Bronchial epithelial cell (primary cell): ENCODE measurements around the gene APOLD1. TPM values are rescaled to one million over a fixed set of nuclear protein-coding genes. Genes with fewer than 3 reads are reported as not detected.
"Not testable (repeated sequence)": the region's sequence is repeated elsewhere in the genome, so short reads cannot be mapped to it uniquely, and the experiment has no call there.

Experiments
- DNase-seq: peaks from one replicate; pipeline ENCODE4 v3.0.0-alpha.2; 2010; ENCODE audit warnings: low read depth
- FAIRE-seq: peaks from 2 replicates; lab custom pipeline; 2011; peaks lifted over from hg19 to GRCh38; lab: Jason Lieb, UNC
- H3K27me3 ChIP-seq: 2 replicates; pipeline ENCODE4 v1.5.1; 2011; ENCODE audit warnings: low read length; ENCODE audit not compliant: control insufficient read depth, insufficient read depth
- H3K36me3 ChIP-seq: 2 replicates; pipeline ENCODE4 v1.5.1; 2011; ENCODE audit warnings: low read length; ENCODE audit not compliant: control insufficient read depth, insufficient read depth
- H3K4me3 ChIP-seq: 2 replicates; pipeline ENCODE4 v1.5.1; 2011; ENCODE audit warnings: mild to moderate bottlenecking, low read depth, low read length, control low read depth
- total RNA-seq: library from RNA; depleted of rRNA; stranded (reverse); fragments of >200 nt; gene quantifications from 2 replicates; pipeline ENCODE4 v1.2.1, GENCODE V29; 2014
- TF ChIP-seq, protein P1 (sequence below): IDR thresholded peaks from 2 replicates; pipeline ENCODE4 v1.5.1; 2011; ENCODE audit warnings: mild to moderate bottlenecking, moderate library complexity, low read length, control low read depth, inconsistent platforms; ENCODE audit not compliant: insufficient read depth, severe bottlenecking

APOLD1 gene
- total RNA-seq, 1 donor from 2014 or later, result 2.6 TPM

DNA sequence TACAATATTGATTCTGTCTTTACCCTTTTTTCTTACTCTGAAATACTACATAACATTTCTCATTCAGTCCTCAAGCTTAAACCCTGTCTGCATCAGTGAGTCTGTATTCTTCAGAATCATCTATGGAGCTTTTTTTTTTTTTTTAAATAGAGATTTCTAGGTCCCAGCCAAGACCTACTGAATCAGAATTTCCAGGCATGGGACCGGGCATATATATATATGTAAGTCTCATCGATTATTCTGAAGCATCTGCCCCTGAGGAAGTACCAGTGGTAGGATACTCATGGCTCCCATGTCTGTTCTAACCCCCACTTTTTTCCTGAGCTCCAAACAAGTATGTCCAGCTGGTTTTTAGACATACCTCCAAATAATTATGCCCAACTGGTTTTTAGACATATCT is 33.8 kb downstream of the APOLD1 start:
- no peak overlapping the region for H3K4me3 ChIP-seq
- DNase-seq, result no peak
- H3K27me3 ChIP-seq, result no peaks in the 10 kb centered on the region
- peaks cover 10% of the 10 kb centered on the region for H3K36me3 ChIP-seq
- FAIRE-seq, result no peak
- TF ChIP-seq, protein P1, sequence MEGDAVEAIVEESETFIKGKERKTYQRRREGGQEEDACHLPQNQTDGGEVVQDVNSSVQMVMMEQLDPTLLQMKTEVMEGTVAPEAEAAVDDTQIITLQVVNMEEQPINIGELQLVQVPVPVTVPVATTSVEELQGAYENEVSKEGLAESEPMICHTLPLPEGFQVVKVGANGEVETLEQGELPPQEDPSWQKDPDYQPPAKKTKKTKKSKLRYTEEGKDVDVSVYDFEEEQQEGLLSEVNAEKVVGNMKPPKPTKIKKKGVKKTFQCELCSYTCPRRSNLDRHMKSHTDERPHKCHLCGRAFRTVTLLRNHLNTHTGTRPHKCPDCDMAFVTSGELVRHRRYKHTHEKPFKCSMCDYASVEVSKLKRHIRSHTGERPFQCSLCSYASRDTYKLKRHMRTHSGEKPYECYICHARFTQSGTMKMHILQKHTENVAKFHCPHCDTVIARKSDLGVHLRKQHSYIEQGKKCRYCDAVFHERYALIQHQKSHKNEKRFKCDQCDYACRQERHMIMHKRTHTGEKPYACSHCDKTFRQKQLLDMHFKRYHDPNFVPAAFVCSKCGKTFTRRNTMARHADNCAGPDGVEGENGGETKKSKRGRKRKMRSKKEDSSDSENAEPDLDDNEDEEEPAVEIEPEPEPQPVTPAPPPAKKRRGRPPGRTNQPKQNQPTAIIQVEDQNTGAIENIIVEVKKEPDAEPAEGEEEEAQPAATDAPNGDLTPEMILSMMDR, result no peak

DNA sequence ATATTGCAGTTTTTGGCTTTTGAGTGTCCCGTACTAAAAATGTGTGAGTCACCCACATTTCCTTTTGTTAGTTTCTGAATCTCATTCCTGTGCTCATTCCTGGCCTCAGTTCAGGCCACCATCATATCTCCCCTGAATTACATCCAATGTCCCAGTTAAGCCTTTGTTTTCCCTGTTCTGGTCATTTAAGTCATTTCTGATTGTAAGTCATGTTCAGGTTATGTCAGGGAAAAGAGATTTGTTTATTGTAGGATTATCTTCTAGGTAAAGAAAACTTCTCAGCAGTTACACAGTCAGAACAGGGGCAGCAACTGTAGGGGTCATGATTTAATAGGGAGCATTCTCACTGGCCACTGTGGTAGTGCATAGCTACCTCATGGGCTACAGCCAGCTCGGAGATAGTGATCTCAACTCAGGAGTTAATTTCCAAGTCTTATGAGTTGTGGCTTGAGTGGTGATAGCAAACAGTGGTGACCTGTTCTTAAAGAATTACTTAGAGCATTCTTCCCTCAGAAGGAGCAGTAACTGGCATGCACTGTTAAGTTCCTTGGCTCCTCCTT is 34.4 kb downstream of the APOLD1 start:
- TF ChIP-seq, protein P1, result no peak
- FAIRE-seq (peak; percentile 94), DNase-seq (peak; percentile 79)
- no peaks in the 10 kb centered on the region for H3K27me3 ChIP-seq
- H3K36me3 ChIP-seq, result peaks cover 12% of the 10 kb centered on the region
- no peak overlapping the region for H3K4me3 ChIP-seq

DNA sequence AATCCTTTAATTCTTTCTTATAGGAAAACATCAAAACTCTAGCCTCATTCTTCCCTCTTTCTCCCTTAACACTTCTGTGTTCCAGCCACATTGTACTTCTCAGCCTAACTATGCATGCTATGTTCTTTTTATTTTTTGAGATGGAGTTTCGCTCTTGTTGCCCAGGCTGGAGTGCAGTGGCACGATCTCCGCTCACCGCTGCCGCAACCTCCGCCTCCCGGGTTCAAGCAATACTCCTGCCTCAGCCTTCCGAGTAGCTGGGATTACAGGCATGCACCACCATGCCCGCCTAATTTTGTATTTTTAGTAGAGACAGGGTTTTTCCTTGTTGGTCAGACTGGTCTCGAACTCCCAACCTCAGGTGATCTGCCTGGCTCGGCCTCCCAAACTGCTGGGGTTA is 34.9 kb downstream of the APOLD1 start:
- DNase-seq, H3K27me3 ChIP-seq, H3K4me3 ChIP-seq, FAIRE-seq: not testable (repeated sequence)
- peaks cover 12% of the 10 kb centered on the region for H3K36me3 ChIP-seq

DNA sequence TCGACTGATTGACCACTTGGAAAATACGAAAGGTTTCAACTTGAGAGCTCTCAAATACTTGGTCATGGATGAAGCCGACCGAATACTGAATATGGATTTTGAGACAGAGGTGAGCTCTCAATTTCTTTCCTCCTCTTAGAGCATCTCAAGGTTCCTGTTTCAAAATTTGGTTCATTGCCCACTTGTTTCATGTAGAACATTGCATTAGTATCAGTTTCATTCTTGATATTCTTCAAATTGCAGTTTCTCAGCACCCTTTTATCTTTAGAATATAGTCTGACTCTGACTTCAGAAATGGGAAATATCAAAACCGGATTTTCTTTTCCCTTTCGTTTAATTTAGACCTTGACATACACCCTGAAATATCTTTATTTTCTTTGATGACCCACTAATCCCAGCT is 36.5 kb downstream of the APOLD1 start:
- Histone ChIP-seq H3K36me3 (peaks cover 15% of the 10 kb centered on the region), H3K4me3 (no peak overlapping the region), H3K27me3 (no peaks in the 10 kb centered on the region)
- FAIRE-seq (no peak), DNase-seq (no peak)
- TF ChIP-seq, protein P1, result no peak

DNA sequence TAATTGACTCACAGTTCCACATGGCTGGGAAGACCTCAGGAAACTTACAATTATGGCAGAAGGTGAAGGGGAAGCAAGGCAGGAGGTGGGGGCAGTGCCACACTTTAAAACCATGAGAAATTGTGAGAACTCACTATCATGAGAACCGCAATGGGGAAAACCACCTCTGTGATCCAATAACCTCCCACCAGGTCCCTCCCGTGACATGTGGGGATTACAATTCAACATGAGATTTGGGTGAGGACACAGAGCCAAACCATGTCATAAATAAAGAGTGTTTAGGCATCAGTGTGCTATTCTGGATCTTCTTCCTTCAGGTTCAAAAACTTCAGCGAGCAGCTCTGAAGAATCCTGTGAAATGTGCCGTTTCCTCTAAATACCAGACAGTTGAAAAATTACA is 37.4 kb downstream of the APOLD1 start:
- Histone ChIP-seq H3K27me3 (no peaks in the 10 kb centered on the region), H3K36me3 (peaks cover 20% of the 10 kb centered on the region), H3K4me3 (no peak overlapping the region)
- no peak for DNase-seq
- TF ChIP-seq, protein P1, result no peak
- FAIRE-seq, result no peak

DNA sequence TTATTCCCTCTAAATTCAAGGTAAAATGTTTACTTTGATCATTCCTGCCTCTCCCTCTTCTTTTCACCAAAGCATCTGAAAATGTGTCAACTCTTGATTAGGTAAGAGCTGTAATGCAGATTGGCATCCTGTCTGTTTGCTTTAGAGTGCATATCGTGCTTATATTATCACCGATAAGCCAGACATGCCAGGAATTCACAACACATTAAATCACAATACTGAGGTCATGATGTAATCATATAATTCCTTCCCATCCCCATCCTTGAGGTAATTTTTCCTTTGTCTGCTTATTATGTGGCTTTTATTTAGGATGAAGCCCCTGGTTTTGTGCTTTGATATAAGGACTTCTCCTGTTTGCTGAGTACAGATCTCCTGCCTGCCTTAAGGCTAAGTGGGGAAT is 37.8 kb downstream of the APOLD1 start:
- TF ChIP-seq, protein P1, result no peak
- Histone ChIP-seq H3K27me3 (no peaks in the 10 kb centered on the region), H3K4me3 (no peak overlapping the region), H3K36me3 (peaks cover 20% of the 10 kb centered on the region)
- no peak for FAIRE-seq
- peak; percentile 87 for DNase-seq
